ENCODE results near the gene LRP1-AS. TPM values are rescaled to one million over a fixed set of nuclear protein-coding genes. Genes with fewer than 3 reads are reported as not detected.

Gene LRP1-AS
- total and polyA plus RNA-seq, 10 of the 15 experiments (the other 5 are each of a cell fraction or from before 2014, with no cell fraction given) = not detected

- no peak for TF ChIP-seq HSF1 (IDR thresholded peaks at IDR 0.05; ENCODE audit: low read depth, low read length)
- peak; percentile 21 for TF ChIP-seq BCL3 (IDR thresholded peaks at IDR 0.05; ENCODE audit: borderline replicate concordance, insufficient read depth, low read depth, low read length, poor library complexity, severe bottlenecking)
- TF ChIP-seq MYB (IDR thresholded peaks at IDR 0.05; ENCODE audit: borderline replicate concordance, low read depth, low read length) = no peak
- no peak for TF ChIP-seq CBX5 (IDR thresholded peaks at IDR 0.05; ENCODE audit: low read depth)
- peak; percentile 51; the same call in 1 of the 2 replicates for TF ChIP-seq LARP7 (IDR thresholded peaks at IDR 0.05)
- no peak for TF ChIP-seq SREBF1 (IDR thresholded peaks at IDR 0.05; ENCODE audit: low read length)
- TF ChIP-seq POLR2AphosphoS5 (IDR thresholded peaks at IDR 0.05; ENCODE audit: low read length) = peak; percentile 14; the same call in 1 of the 2 replicates
- peak; percentile 21; the same call in 1 of the 2 replicates for TF ChIP-seq CBFB (IDR thresholded peaks at IDR 0.05; ENCODE audit: low read depth)
- no peak for TF ChIP-seq CUX1 (IDR thresholded peaks at IDR 0.05; ENCODE audit: insufficient replicate concordance, low read depth, low read length)
- TF ChIP-seq NRF1 (conservative IDR thresholded peaks at IDR 0.05; ENCODE audit: low read depth, low read length) = no peak
- no peak for TF ChIP-seq KDM1A (IDR thresholded peaks at IDR 0.05; ENCODE audit: borderline replicate concordance)
- no peak for TF ChIP-seq SP1 (IDR thresholded peaks at IDR 0.05; ENCODE audit: low read depth, low read length)
- no peak for TF ChIP-seq FOXK2 (IDR thresholded peaks at IDR 0.05)
- TF ChIP-seq ZBTB33 (IDR thresholded peaks at IDR 0.05) = no peak
- peak; percentile 87; the same call in 1 of the 2 replicates for TF ChIP-seq PAX5 (IDR thresholded peaks at IDR 0.05; ENCODE audit: borderline replicate concordance, low read depth, low read length)
- peak; percentile 38 for TF ChIP-seq HDGF (IDR thresholded peaks at IDR 0.05)
- TF ChIP-seq TAF1 (IDR thresholded peaks at IDR 0.05; ENCODE audit: borderline replicate concordance, low read depth, low read length) = 0 out of 2 replicates have a peak, but pooled peaks have one; percentile 38
- TF ChIP-seq MAX (IDR thresholded peaks at IDR 0.05; ENCODE audit: low read depth, low read length) = no peak
- TF ChIP-seq YY1 (IDR thresholded peaks at IDR 0.05; ENCODE audit: low read depth, low read length) = peak; percentile 41; the same call in 1 of the 2 replicates
- TF ChIP-seq MTA2 (IDR thresholded peaks at IDR 0.05; ENCODE audit: low read depth) = peak; percentile 24; the same call in 1 of the 2 replicates
Observed at GRCh38 chr12:57110104-57111030, 37.1 kb downstream of the LRP1-AS start (continued).

All from GM12878 (cell line).